HG03457 (cell line): Measurements from ENCODE around the gene GNG8.
"Not testable (repeated sequence)": the region's sequence is repeated elsewhere in the genome, so short reads cannot be mapped to it uniquely, and the experiment has no call there.

Source experiments
- ATAC-seq: cut with Tn5 transposase; IDR thresholded peaks from one replicate; pipeline ENCODE4 v1.9.1; 2021; ENCODE audit warnings: moderate number of reproducible peaks; ENCODE audit not compliant: unreplicated experiment

Gene GNG8

GRCh38 chr19:46648060-46648960 lies 12.3 kb upstream of the GNG8 start:
- ATAC-seq, result no peak

- ATAC-seq, result no peak
Observed at GRCh38 chr19:46646402-46646801, 10.4 kb upstream of the GNG8 start.

- no peak for ATAC-seq
Observed at GRCh38 chr19:46644720-46645119, 8.7 kb upstream of the GNG8 start.

GRCh38 chr19:46640656-46641055 lies 4.7 kb upstream of the GNG8 start:
- no peak for ATAC-seq

GRCh38 chr19:46639358-46640182 lies 3.6 kb upstream of the GNG8 start:
- ATAC-seq, result no peak

- no peak for ATAC-seq
Observed at GRCh38 chr19:46637224-46637623, 1.2 kb upstream of the GNG8 start.

DNA sequence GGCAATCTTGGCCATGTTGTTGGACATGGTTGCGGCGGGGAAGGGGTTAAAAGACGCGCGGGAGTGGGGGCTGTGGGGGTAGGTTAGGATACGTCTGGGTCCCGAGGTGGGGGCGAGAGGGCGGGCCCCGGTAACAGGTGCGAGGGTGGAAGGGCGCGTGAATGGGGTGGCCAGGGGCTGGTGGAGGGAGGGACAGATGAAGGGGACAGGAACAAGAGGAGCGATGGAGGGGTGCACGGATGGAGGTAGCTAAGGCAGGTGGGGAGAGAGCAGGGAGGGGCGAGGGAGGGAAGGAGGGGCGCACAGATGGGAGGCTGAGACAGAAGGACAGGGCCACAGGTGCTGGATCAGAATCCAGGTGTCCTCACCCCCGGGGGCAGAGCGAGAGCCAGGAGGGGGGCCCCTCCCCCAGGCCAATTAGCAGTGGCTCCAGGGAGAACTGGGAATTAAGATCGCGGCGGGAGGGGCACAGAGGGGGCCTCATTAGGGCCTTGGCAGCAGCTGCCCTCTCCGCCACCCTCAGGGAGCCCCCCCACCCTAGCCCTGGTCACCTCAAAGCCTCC lies 1.3 kb downstream of the GNG8 start:
- no peak for ATAC-seq

DNA sequence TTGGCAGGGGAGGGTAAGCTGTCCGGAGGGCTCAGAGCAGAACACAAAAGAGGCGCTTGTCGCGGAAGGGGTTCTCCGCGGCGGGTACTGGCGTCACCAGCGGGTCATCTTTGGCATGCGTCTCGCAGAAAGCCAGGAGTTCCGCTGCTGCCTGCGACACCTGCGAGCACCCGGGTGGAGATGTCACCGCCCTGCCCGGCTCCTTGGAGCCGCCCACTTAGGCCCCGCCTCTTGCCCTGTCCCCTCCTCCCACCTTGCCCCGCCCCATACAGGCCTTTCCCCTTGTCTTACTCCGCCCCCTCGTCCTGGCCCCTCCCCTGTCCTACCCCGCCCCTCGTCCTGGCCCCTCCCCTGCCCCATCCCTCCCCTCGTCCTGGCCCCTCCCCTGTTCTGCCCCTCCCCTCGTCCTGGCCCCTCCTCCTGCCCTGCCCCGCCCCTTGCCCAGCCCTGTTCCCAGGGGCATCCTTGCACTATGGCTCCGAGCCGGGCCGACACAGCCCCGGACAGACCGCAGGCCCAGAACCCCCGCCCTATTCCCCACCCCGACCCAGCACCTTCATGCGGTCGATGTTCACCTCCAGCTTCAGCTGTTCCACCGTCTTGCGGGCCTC lies 1.9 kb downstream of the GNG8 start:
- ATAC-seq, result no peak

DNA sequence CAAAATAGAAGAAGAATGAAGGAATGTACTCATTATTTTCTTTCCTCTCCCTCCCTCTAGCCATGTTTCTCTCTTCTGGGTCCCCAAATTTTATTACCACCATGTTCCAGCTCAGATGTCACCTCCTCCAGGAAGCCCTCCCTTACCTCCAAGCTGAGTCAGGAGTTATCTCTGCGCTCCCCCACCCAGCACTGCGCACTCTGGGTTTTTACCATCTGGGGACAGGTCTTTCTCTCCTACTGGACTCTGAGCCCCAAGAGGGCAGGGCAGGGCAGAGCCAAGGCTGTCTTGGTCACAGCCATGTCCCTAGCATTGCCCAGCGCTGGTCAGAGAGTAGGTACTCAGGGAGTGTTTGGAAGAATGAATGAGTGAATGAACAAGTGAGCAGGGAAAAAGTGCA lies 2.9 kb downstream of the GNG8 start:
- no peak for ATAC-seq

DNA sequence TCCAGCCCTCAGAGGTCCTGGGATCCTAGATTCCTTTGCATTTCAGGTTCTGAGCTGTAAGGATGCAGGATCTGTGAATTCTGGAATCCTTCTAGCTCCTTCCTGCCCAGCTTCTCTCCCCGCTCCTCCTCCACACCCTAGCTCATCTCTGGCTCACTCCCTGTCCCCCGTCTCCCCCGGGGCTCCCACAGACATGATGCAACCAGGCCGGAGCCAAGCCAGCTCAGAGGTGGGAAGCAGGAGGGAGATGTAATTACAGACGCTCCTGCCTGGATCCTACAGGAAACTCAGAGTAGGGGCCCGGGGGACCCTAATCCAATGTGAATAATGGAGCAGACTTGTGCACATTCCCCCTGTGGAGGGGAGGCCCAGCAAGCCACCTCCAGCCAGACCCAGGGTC lies 4.5 kb downstream of the GNG8 start:
- ATAC-seq, result no peak

DNA sequence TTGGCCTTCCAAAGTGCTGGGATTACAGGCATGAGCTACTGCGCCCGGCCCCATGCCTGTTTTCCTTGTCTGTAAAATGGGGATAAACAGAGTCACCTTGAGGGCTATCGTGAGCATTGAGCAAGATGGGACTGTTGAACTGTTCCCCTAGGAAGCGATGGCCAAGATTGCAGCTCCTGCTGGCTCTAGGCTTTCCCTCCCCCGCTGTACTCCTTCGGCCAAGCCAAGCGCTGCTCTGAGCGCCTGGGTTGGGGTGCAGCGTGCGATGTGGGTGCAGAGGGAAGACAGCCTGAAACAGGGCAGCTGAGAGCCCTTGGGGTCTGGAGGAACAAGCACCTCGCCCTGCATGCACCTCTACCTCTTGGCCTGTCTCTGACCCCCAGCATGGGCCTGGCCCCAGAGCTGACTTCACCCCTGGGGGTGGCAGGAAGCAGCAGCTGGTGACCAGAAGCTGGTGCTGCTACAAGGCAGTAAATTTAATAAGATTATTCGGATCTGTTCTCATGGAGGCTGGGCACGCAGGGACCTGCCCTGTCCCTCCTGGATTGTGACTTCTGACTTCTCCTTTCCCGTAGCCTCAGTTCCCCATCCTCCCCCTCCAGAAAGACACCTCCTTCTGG lies 5.3 kb downstream of the GNG8 start:
- no peak for ATAC-seq

DNA sequence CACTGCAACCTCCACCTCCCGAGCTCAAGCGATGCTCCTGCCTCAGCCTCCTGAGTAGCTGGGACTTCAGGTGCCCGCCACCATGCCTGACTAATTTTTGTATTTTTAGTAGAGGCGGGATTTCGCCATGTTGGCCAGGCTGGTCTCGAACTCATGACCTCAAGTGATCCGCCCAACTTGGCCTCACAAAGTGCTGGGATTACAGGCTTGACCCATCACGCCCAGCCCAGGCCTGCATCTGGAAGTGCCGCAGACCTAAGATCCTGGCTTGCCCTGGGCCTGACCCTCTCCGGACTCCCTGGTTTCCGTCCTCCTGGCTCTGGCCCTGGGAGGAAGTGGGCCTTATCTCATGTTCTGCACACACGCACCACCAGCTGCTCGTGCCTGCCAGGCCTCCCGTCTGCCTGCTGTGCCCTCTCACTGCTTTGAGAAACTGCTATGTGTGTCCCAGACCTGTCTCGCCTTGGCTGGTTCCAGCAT lies 6.4 kb downstream of the GNG8 start:
- ATAC-seq, result no peak

DNA sequence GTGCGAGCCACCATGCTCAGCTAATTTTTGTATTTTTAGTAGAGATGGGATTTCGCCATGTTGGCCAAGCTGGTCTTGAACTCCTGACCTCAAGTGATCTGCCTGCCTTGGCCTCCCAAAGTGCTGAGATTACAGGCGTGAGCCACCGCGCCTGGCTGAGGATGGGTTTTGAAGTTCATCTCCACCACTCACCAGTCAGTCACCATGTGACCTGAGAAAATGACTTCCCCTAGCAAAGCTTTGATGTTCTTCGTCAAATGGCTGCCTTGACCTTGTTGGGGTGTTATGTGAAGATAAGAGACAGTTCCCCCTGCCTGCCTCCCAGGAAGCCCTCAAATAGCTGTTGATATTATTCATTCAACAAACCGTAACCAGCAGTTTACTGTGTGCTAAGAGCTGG lies 7.0 kb downstream of the GNG8 start:
- ATAC-seq, result not testable (repeated sequence)

- no peak for ATAC-seq
Observed at GRCh38 chr19:46626446-46626845, 9.6 kb downstream of the GNG8 start.

DNA sequence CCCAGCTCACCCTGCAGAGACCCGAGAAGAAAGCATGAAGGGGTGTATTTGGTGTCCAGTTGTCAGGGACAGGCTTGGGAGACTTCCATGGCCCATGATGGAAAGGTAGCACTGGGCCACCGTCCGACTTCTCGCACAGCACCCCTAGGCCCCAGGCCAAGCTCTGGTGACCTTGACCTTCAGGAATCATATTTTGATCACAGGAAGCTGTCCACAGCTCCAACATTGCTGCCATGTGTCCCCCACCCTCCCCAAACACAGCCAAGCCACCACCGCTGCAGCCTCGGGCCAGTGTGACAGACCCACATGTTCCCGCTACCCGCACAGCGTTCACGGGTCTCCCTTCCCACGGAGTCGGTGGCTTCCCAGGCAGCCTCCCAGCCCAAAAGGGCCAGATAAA lies 10.3 kb downstream of the GNG8 start:
- ATAC-seq, result no peak

DNA sequence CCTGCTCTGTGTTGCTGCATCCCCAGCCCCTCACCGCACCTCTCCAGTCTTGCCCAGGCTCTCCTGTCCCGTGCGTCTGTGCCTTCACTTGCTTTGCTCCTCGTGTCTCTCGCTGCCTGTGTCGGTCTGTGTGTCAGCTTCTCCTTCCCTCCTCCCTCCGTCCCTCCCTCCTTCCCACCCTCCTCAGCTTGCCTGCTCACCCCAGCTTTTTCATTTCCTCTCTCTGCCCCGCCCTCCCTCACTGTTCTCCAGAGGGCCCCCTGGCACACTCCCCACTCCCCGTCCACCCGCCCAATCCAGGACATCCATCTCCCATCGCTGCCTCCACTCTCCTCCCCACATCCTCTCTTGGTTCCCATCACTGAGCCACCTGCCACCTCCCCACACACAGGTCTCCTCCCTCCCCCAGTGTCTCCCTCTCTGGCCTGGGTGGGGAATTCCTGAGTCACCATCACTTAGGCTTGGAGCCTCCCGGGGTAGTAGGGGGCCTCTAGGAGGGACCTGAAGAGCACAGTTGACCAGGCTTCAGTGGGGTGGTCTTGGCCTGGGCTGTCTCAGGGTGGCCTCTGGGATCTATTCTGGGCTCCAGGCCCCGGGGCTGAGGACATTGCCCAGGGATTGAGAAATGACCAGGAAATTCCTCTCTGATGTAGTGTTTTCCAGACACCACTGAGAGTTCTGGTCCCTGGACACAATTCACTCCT lies 10.9 kb downstream of the GNG8 start, which contains the start of gene PTGIR:
Gene PTGIR, minus strand, starts transcription at position 132 of the 704 bp plus-strand sequence. CDS start 864 bp downstream, outside the sequence.
- no peak for ATAC-seq

- ATAC-seq, result no peak
Observed at GRCh38 chr19:46623915-46624502, 12.0 kb downstream of the GNG8 start.

GRCh38 chr19:46622118-46622446 lies 13.9 kb downstream of the GNG8 start:
- ATAC-seq, result no peak

- no peak for ATAC-seq
Observed at GRCh38 chr19:46621191-46622117, 14.5 kb downstream of the GNG8 start.
